Naive B cell (primary cell): ENCODE results near the gene RABGAP1L. TPM values are rescaled to one million over a fixed set of nuclear protein-coding genes. Genes with fewer than 3 reads are reported as not detected.

ENCODE experiments used
- ATAC-seq, 2 donors: fragments of 150-1000 bp; cut with Tn5 transposase; 2 replicates each; pipeline ENCODE4 v1.10.0; 2021; ENCODE audit warnings: low read depth in 2 of 2, mild to moderate bottlenecking in 2 of 2, moderate library complexity in 2 of 2
- DNase-seq: peaks from one replicate; pipeline ENCODE4 v3.0.0; 2022
- H3K27ac Mint-ChIP-seq, 6 donors: one replicate each; pipeline ENCODE4 v1.8.0; 2020 to 2022; ENCODE audit warnings: mild to moderate bottlenecking in 6 of 6, mixed read lengths in 6 of 6, moderate library complexity in 5 of 6, inconsistent platforms in 2 of 6
- H3K27me3 Mint-ChIP-seq, 3 donors: one replicate each; pipeline ENCODE4 v1.8.0; 2021 to 2022; ENCODE audit warnings: mixed read lengths in 3 of 3, mild to moderate bottlenecking in 1 of 3
- H3K36me3 Mint-ChIP-seq, 2 donors: one replicate each; pipeline ENCODE4 v1.8.0; 2020 to 2022; ENCODE audit warnings: mixed read lengths in 2 of 2, inconsistent platforms in 1 of 2, mild to moderate bottlenecking in 1 of 2
- H3K4me1 Mint-ChIP-seq, 3 donors: one replicate each; pipeline ENCODE4 v1.8.0; 2020 to 2022; ENCODE audit warnings: mixed read lengths in 3 of 3, inconsistent platforms in 1 of 3, mild to moderate bottlenecking in 1 of 3, moderate library complexity in 1 of 3
- H3K4me3 Mint-ChIP-seq, 8 donors: one replicate each; pipeline ENCODE4 v1.8.0; 2020 to 2022; ENCODE audit warnings: mild to moderate bottlenecking in 8 of 8, mixed read lengths in 8 of 8, moderate library complexity in 8 of 8, inconsistent platforms in 2 of 8
- H3K9me3 Mint-ChIP-seq, 7 donors: one replicate each; pipeline ENCODE4 v1.8.0; 2020 to 2022; ENCODE audit warnings: mixed read lengths in 7 of 7, mild to moderate bottlenecking in 5 of 7, inconsistent platforms in 2 of 7, moderate library complexity in 1 of 7
- polyA plus RNA-seq, 6 donors: library from polyadenylated mRNA; unstranded; fragments of 300-500 nt; fragmentation: Illumina TruSeq; gene quantifications; one replicate each; pipeline ENCODE4 v1.2.3, GENCODE V29; 2021; ENCODE audit warnings: low read depth in 6 of 6

RABGAP1L gene
- polyA plus RNA-seq, 6 donors from 2014 or later, result 24.0 to 90.2 (median 79.0) TPM

DNA sequence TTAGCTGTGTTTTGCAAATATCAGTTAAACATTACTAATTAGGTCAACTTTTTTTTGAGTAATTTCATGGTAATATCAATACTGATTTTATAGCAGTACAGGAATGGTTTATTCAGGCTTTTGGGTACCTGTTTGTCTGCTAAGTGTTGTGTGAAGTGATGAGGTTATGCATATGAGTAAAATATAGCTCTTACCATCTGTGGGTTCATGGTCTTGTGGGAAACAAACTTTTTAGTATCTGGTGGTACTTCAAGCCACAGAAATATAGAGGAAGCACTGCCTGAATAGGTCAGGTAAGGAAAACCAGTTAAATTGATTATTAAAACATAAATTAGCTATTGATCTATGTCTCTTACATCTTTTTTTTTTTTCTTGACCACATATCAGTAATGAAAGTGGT is 113.9 kb downstream of the RABGAP1L start:
- Mint-ChIP-seq H3K9me3 (peaks cover 0 to 2% (median 0%) of the 10 kb centered on the region in 7 donors), H3K4me3 (peak overlapping the region in 4 of 8 donors; percentile 3 to 39 (median 12)), H3K27ac (peak overlapping the region in 2 of 6 donors; percentile 49 to 59), H3K36me3 (peaks cover 0 to 5% of the 10 kb centered on the region in 2 donors), H3K4me1 (peaks cover 23 to 54% (median 25%) of the 10 kb centered on the region in 3 donors), H3K27me3 (no peaks in the 10 kb centered on the region)
- no peak for DNase-seq
- peak in 1 of 2 donors; percentile 47 for ATAC-seq

DNA sequence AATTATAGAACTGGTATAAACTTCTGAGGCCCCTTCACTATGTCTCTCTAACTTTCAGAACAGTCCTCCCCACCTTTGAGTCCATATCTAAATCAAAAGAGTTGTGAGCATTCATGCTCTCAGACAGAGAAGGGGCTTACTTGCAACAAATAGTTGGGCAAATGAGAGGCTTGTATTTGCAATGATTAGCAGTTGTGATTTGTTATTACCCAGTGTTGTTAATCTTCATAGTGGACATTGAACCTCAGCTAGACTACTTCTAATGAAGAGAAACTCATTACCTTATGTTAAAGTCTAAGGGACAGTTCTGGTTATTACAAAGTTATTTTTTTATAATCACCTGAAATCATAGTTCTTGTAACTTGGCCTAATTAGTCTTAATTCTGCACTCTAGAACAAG is 114.5 kb downstream of the RABGAP1L start:
- H3K4me1 Mint-ChIP-seq, result peaks cover 23 to 54% (median 25%) of the 10 kb centered on the region in 3 donors
- peak overlapping the region in 2 of 6 donors; percentile 10 to 56 for H3K27ac Mint-ChIP-seq
- no peaks in the 10 kb centered on the region for H3K27me3 Mint-ChIP-seq
- H3K36me3 Mint-ChIP-seq, result peaks cover 0 to 5% of the 10 kb centered on the region in 2 donors
- peak overlapping the region in 2 of 8 donors; percentile 3 to 14 for H3K4me3 Mint-ChIP-seq
- ATAC-seq, result no peak
- no peak for DNase-seq
- H3K9me3 Mint-ChIP-seq, result peaks cover 0 to 2% (median 0%) of the 10 kb centered on the region in 7 donors

DNA sequence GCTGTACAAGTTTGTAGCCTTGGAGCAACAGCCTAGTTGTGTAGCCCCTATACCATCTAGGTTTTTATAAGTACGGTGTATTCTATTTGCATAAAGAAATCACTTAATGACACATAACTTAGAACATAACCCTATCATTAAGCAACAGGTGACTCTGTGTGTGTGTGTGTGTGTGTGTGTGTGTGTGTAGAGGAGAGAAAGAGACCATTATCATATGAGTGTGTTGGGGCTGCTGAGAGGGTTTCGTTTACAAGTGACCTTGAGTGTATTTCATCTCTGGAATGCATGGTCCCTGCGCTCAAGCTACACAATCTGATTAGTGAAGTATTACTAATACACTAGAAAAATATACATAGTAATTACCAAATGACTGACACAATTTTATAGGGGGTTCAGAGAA is 115.1 kb downstream of the RABGAP1L start:
- H3K9me3 Mint-ChIP-seq, result peaks cover 0 to 2% (median 0%) of the 10 kb centered on the region in 7 donors
- no peaks in the 10 kb centered on the region for H3K27me3 Mint-ChIP-seq
- peaks cover 0 to 5% of the 10 kb centered on the region in 2 donors for H3K36me3 Mint-ChIP-seq
- peak overlapping the region in 1 of 8 donors; percentile 21 for H3K4me3 Mint-ChIP-seq
- ATAC-seq (no peak), DNase-seq (no peak)
- peaks cover 23 to 52% (median 25%) of the 10 kb centered on the region in 3 donors for H3K4me1 Mint-ChIP-seq
- H3K27ac Mint-ChIP-seq, result peak overlapping the region in 1 of 6 donors; percentile 35

DNA sequence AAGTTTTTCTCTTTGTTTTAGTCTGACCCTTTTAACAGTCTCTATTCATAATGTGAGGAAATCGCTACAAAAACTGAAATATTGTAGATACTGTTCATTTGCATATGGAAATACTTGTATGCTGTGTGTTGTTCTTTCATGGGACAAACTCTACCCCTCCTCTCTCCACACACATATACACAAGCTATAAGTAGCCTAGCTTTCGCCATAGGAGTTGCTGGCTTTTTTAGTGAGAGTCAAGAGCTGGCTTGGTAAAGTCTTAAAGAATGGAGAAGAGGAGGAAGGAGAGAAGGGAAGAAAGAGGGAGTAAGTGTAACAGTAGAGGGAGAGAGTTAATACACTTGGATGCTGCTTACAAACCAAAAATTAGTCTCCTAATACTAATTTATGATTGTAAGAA is 115.6 kb downstream of the RABGAP1L start:
- Mint-ChIP-seq H3K4me3 (peak overlapping the region in 1 of 8 donors; percentile 34), H3K36me3 (peaks cover 0 to 8% of the 10 kb centered on the region in 2 donors), H3K4me1 (peaks cover 21 to 48% (median 23%) of the 10 kb centered on the region in 3 donors), H3K9me3 (peaks cover 0 to 2% (median 0%) of the 10 kb centered on the region in 7 donors), H3K27ac (peak overlapping the region in 1 of 6 donors; percentile 74), H3K27me3 (no peaks in the 10 kb centered on the region)
- DNase-seq (no peak), ATAC-seq (no peak)

DNA sequence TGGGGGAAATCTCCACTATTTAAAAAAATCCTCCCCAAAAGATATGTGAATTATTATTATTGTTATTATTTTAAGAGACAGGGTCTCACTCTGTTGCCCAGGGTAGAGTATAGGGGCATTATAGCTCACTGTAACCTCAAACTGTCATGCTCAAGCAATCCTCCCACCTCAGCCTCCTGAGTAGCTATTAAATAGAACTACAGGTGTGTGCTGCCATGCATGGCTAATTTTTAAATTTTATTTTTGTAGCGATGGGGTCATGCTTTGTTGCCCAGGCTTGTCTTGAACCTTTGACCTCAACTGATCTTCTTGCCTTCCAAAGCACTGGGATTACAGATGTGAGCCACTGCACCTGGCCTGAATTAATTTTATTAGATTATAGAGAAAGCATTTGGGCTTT is 116.8 kb downstream of the RABGAP1L start:
- Mint-ChIP-seq H3K27me3 (no peaks in the 10 kb centered on the region), H3K4me3 (peak overlapping the region in 2 of 8 donors; percentile 53 to 56), H3K4me1 (peaks cover 17 to 41% (median 20%) of the 10 kb centered on the region in 3 donors), H3K36me3 (peaks cover 10 to 20% of the 10 kb centered on the region in 2 donors), H3K9me3 (peaks cover 0 to 9% (median 0%) of the 10 kb centered on the region in 7 donors), H3K27ac (peak overlapping the region in 1 of 6 donors; percentile 22)
- peak; percentile 65 for ATAC-seq
- DNase-seq, result no peak

DNA sequence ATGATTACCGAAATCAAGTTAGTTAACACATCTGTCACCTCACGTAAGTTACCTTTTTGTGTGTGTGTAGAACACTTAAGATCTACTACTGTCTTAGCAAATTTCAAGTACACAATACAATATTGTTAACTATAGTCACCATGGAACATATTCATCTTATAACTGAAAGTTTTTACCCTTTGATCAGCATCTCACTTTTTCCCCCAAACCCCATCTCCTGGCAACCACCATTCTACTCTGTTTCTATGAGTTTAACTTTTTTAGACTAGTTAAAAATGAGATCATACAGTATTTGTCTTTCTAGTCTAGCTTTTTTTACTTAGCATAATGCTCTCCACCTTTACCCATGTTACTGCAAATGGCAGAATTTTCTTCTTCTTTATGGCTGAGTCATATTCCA is 124.7 kb downstream of the RABGAP1L start:
- Mint-ChIP-seq H3K27me3 (no peaks in the 10 kb centered on the region), H3K27ac (peak overlapping the region in 4 of 6 donors; percentile 19 to 48 (median 30)), H3K4me1 (peaks cover 0 to 15% (median 12%) of the 10 kb centered on the region in 3 donors), H3K36me3 (peaks cover 77 to 80% of the 10 kb centered on the region in 2 donors), H3K4me3 (no peak overlapping the region), H3K9me3 (peaks cover 4 to 42% (median 15%) of the 10 kb centered on the region in 7 donors)
- no peak for ATAC-seq
- no peak for DNase-seq

DNA sequence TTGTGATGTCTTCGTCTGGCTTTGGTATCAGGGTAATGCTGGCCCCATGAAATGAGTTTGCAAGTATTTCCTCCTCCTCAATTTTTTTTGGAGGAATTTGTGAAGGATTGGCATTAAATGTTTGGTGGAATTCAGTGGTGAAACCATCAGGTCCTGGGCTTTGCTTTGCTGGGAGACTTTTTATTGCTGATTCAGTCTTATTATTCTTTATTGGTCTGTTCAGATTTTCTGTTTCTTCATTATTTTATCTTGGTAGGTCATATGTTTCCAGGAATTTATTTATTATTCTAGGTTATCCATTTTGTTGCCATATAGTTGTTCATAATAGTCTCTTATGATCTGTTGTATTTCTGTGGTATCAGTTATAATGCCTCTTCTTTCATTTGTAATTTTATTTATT is 126.7 kb downstream of the RABGAP1L start:
- Mint-ChIP-seq H3K36me3 (peaks cover 82 to 86% of the 10 kb centered on the region in 2 donors), H3K27ac (no peak overlapping the region), H3K4me3 (no peak overlapping the region), H3K9me3 (peaks cover 4 to 44% (median 26%) of the 10 kb centered on the region in 7 donors), H3K27me3 (no peaks in the 10 kb centered on the region), H3K4me1 (peaks cover 0 to 15% (median 12%) of the 10 kb centered on the region in 3 donors)
- DNase-seq (no peak), ATAC-seq (no peak)

DNA sequence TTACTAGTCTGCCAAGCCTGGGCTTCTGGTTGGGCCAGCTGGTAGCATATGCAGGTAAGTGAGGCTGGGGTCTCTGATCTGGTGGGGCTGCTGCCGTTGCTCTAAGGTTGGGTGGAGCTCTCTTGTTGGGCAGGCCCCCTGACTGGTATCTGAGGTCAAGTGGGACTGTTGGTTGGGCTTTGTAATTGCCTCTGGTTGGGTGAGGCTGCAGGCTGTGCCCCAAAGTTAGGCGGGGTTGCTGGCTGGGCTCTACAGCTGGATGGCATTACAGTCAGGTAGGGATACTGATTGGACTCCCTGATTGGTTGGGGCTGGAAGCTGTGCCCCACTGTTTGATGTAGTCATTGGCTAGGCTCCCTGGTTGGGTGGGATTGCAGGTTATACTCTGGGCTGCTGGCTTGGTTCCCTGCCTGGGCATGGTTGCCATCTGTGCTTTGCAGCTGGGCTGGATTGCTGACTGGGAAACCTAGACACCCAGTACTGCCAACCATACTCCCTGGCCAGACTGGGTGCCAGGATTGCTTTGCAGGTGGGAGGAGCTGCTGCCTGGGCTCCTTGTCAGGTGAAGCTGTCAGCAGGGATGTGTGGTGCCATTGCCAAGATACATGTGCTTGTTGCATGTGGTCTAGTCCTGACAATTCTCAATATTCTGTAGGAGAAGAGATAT is 130.5 kb downstream of the RABGAP1L start:
- peak overlapping the region in 2 of 6 donors; percentile 22 to 74 for H3K27ac Mint-ChIP-seq
- H3K27me3 Mint-ChIP-seq, result no peaks in the 10 kb centered on the region
- DNase-seq (no peak), ATAC-seq (no peak)
- H3K9me3 Mint-ChIP-seq, result peaks cover 4 to 44% (median 27%) of the 10 kb centered on the region in 7 donors
- peaks cover 71 to 74% of the 10 kb centered on the region in 2 donors for H3K36me3 Mint-ChIP-seq
- no peak overlapping the region for H3K4me3 Mint-ChIP-seq
- H3K4me1 Mint-ChIP-seq, result peaks cover 5 to 21% (median 10%) of the 10 kb centered on the region in 3 donors

DNA sequence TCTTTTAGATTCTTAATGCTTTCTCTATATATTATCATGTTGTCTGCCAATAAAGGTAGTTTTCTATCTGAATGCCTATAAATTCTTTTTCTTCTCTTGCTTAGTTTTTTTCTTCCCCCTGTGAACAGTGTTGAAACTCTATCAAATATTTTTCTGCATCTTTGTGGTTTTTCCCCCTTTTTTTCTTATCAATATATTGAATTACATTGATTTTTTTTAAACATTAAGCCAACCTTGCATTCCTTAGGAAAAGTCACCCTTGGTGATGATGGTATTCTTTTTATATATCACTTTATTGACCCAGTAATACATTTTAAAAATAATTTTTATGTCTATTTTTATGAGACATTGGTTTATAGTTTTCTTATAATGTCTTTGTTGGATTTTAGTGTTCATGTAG is 131.7 kb downstream of the RABGAP1L start:
- Mint-ChIP-seq H3K9me3 (peaks cover 4 to 44% (median 27%) of the 10 kb centered on the region in 7 donors), H3K27me3 (no peaks in the 10 kb centered on the region), H3K27ac (no peak overlapping the region), H3K4me3 (no peak overlapping the region), H3K36me3 (peaks cover 68 to 75% of the 10 kb centered on the region in 2 donors), H3K4me1 (peaks cover 7 to 19% (median 9%) of the 10 kb centered on the region in 3 donors)
- DNase-seq, result no peak
- ATAC-seq, result no peak

DNA sequence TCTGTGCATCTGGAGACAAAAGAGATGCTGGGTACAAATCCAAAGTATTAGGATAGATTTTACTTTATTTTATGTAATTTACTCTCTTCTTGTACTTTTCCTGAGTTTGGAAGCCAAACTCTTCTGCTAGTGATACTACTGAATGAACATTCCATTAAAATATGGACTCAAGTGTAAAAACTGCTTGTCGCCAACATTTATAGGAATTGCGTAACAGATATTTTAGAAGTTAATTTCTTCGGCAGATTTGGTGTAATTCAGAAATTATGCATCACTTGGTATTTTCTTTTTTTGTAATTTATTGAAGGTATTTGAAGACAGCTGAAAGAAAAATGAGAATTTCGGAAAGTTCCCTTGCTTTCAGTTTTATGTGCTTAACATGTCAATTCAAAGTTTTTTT is 137.0 kb downstream of the RABGAP1L start:
- peaks cover 0 to 13% (median 5%) of the 10 kb centered on the region in 7 donors for H3K9me3 Mint-ChIP-seq
- peaks cover 33 to 47% of the 10 kb centered on the region in 2 donors for H3K36me3 Mint-ChIP-seq
- peak overlapping the region in 1 of 6 donors; percentile 8 for H3K27ac Mint-ChIP-seq
- ATAC-seq (no peak), DNase-seq (no peak)
- no peak overlapping the region for H3K4me3 Mint-ChIP-seq
- H3K4me1 Mint-ChIP-seq, result peaks cover 8 to 20% (median 12%) of the 10 kb centered on the region in 3 donors
- no peaks in the 10 kb centered on the region for H3K27me3 Mint-ChIP-seq

DNA sequence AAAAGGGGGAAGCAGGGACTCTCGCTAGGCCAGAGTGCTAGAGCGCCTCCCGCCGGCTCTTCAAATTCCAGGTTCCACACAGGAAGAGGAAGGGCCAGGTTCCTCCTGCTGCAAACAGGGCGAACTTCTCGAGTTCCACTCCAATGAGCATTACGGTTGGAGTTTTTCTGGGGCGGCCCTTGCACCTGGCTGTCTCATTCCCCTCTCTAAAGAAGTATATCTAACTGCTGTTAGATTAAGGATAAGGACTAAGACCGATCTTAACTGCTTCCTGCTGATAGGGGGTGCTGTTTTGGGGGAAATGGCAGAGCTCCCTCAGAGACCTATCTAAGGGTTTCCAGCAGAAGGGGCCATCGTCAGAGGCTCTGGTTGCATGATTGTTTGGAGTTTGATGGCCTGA is 138.0 kb downstream of the RABGAP1L start:
- Mint-ChIP-seq H3K4me3 (no peak overlapping the region), H3K27me3 (no peaks in the 10 kb centered on the region), H3K27ac (peak overlapping the region in 1 of 6 donors; percentile 37), H3K36me3 (peaks cover 36 to 48% of the 10 kb centered on the region in 2 donors), H3K4me1 (peaks cover 16 to 28% (median 20%) of the 10 kb centered on the region in 3 donors), H3K9me3 (peaks cover 4 to 20% (median 10%) of the 10 kb centered on the region in 7 donors)
- no peak for DNase-seq
- no peak for ATAC-seq

DNA sequence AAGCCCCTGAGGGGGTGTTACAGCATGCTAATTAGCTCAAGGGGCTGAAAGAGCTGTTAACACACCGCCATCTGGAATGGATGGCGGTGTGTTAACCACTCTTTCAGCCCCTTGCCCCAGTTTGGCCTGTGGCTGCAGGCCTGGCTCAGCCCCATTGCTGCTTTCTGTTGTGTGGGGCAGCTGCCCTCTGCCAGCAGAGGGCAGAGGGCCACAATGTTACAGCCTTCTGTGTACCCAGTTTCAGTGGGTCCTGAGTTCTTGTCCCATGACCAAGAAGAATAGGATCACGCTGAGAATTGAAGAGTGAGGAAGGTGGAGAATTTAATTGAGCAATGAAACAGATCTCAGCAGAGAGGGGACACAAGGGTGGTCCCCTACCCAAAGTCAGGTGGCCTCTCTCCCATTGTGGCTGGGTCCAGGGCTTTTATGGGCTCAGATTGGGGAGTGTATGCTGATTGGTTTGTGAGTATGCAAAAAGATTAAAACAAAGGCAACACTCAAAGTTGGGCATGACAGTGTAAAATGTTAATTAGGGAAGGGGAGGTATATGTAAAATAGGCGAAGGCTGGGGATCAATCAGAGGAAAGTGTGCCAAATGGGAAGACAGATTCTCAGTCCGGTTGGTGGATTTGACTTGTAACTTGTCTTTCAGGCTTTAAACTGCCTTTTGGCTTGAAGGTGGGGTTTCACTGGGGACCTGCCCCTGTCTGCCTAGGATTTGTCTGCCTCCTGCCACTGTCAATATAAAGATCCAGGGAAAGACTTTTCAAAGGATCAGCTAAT is 142.2 kb downstream of the RABGAP1L start:
- H3K27ac Mint-ChIP-seq, result peak overlapping the region in 2 of 6 donors; percentile 44
- H3K27me3 Mint-ChIP-seq, result no peaks in the 10 kb centered on the region
- peaks cover 13 to 22% (median 19%) of the 10 kb centered on the region in 3 donors for H3K4me1 Mint-ChIP-seq
- peaks cover 39 to 40% of the 10 kb centered on the region in 2 donors for H3K36me3 Mint-ChIP-seq
- peaks cover 3 to 25% (median 21%) of the 10 kb centered on the region in 7 donors for H3K9me3 Mint-ChIP-seq
- no peak for DNase-seq
- no peak for ATAC-seq
- peak overlapping the region in 2 of 8 donors; percentile 13 to 32 for H3K4me3 Mint-ChIP-seq

DNA sequence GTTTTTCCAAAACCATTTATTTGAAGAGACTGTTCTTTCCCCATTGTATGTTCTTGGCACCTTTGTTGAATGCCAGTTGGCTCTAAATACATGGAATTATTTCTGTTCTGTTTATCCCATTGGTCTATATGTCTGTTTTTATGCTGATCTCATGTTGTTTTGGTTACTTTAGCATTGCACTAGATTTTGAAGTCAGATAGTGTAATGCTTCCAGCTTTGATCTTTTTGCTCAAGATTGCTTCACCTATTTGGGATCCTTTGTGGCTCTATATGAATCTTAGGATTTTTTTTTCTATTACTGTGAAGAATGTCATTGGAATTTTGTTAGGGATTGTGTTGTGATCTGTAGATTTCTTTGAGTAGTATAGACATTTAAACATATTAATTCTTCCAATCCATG is 149.3 kb downstream of the RABGAP1L start:
- DNase-seq (no peak), ATAC-seq (no peak)
- Mint-ChIP-seq H3K27me3 (no peaks in the 10 kb centered on the region), H3K4me1 (peaks cover 20 to 25% (median 22%) of the 10 kb centered on the region in 3 donors), H3K4me3 (no peak overlapping the region), H3K36me3 (peaks cover 62 to 67% of the 10 kb centered on the region in 2 donors), H3K27ac (peak overlapping the region in 1 of 6 donors; percentile 14), H3K9me3 (peaks cover 10 to 63% (median 37%) of the 10 kb centered on the region in 7 donors)
